MCF 10A (cell line): ENCODE results near the gene FAM120AOS. TPM values are rescaled to one million over a fixed set of nuclear protein-coding genes. Genes with fewer than 3 reads are reported as not detected.

Experiments
- BruUV-seq: library from RNA; stranded (reverse); fragments of 400-500 nt; replicated peaks from 2 replicates; lab custom pipeline; 2021; lab: Mats Ljungman, UMichigan
- CTCF ChIA-PET: fragments of 300-600 bp; sonication (Branson Sonifier 250); formaldehyde crosslinking; extraction: SDS; loops from one replicate; lab custom pipeline; 2021; ENCODE audit warnings: antibody characterized with exemption, inconsistent platforms; lab: Yijun Ruan, JAX
- POLR2A ChIA-PET: fragments of 300-600, 350-650 bp; sonication (Branson Sonifier 250); formaldehyde crosslinking; extraction: SDS; loops from one replicate; lab custom pipeline; 2020; ENCODE audit warnings: antibody characterized with exemption, inconsistent platforms; lab: Yijun Ruan, JAX
- DNase-seq: peaks from one replicate; pipeline ENCODE4 v3.0.0-alpha.2; 2018; ENCODE audit not compliant: unreplicated experiment
- H3K27ac Mint-ChIP-seq: one replicate; pipeline ENCODE4 v1.8.0; 2022; ENCODE audit warnings: mild to moderate bottlenecking, low read depth, mixed read lengths; ENCODE audit not compliant: unreplicated experiment
- H3K27me3 Mint-ChIP-seq: one replicate; pipeline ENCODE4 v1.8.0; 2022; ENCODE audit warnings: mixed read lengths; ENCODE audit not compliant: insufficient read depth, unreplicated experiment
- H3K36me3 Mint-ChIP-seq: one replicate; pipeline ENCODE4 v1.8.0; 2022; ENCODE audit warnings: mild to moderate bottlenecking, moderate library complexity, mixed read lengths; ENCODE audit not compliant: insufficient read depth, unreplicated experiment
- H3K4me1 Mint-ChIP-seq: one replicate; pipeline ENCODE4 v1.8.0; 2022; ENCODE audit warnings: mixed read lengths; ENCODE audit not compliant: insufficient read depth, unreplicated experiment
- H3K4me3 Mint-ChIP-seq: one replicate; pipeline ENCODE4 v1.8.0; 2022; ENCODE audit warnings: mild to moderate bottlenecking, moderate library complexity, mixed read lengths; ENCODE audit not compliant: unreplicated experiment
- H3K9me3 Mint-ChIP-seq: one replicate; pipeline ENCODE4 v1.8.0; 2022; ENCODE audit warnings: mixed read lengths; ENCODE audit not compliant: unreplicated experiment
- CTCF ChIP-seq: fragments of 200-600 bp; IDR thresholded peaks from one replicate; pipeline ENCODE4 v1.8.0; 2022; ENCODE audit warnings: antibody characterized with exemption, mild to moderate bottlenecking; ENCODE audit not compliant: unreplicated experiment
- intact Hi-C: fragments of 100-400 bp; cut with micrococcal nuclease; formaldehyde crosslinking; loops from 2 replicates; pipeline ENCODE4 v1.14.1; 2022
- total RNA-seq: library from RNA; stranded (reverse); gene quantifications from 2 replicates; pipeline ENCODE4 v1.2.3, GENCODE V29; 2022

Gene FAM120AOS
- total RNA-seq, 1 experiment from 2014 or later = 50.1 TPM

- no peak for TF ChIP-seq CTCF
- H3K9me3 Mint-ChIP-seq = no peaks in the 10 kb centered on the region
- H3K4me1 Mint-ChIP-seq = peaks cover 15% of the 10 kb centered on the region
- intact Hi-C loops = loop anchor here (5.0 kb wide), 1 partner anchor 71 kb away; no protein-coding TSS in a partner anchor
- peak within 1 kb of the TSS; percentile 93 for H3K27ac Mint-ChIP-seq
- H3K36me3 Mint-ChIP-seq = peaks cover 55% of the 10 kb centered on the region
- ChIA-PET POLR2A (interaction anchor here (0.7 to 5.3 kb wide), 21 partner anchors 9 to 912 kb away, joined by 3 to 93 read pairs (median 3); partner anchors contain the start of genes CARD19 and NINJ1), CTCF (interaction anchor here (0.7 to 1.1 kb wide), 4 partner anchors 20 to 128 kb away, joined by 3 to 6 read pairs (median 4); no protein-coding TSS in a partner anchor)
- no peaks in the 10 kb centered on the region for H3K27me3 Mint-ChIP-seq
- peak; percentile 79 for DNase-seq
- peak within 1 kb of the TSS; percentile 86 for H3K4me3 Mint-ChIP-seq
- BruUV-seq = no TSS peak
Measured at GRCh38 chr9:93450945-93451815, 2.2 kb downstream of the FAM120AOS start, which contains the start of gene FAM120A. Gene FAM120A (plus strand): TSS chr9:93451685. CDS start chr9:93451916, 231 bp downstream.

- intact Hi-C loops = no loop called here
- no peak for DNase-seq
- Mint-ChIP-seq H3K9me3 (no peaks in the 10 kb centered on the region), H3K36me3 (peaks cover 48% of the 10 kb centered on the region), H3K27me3 (no peaks in the 10 kb centered on the region), H3K27ac (no peak overlapping the region), H3K4me3 (no peak overlapping the region), H3K4me1 (no peaks in the 10 kb centered on the region)
- POLR2A ChIA-PET = interaction anchor here (0.5 to 0.6 kb wide), 2 partner anchors 113 to 328 kb away, joined by 3 read pairs; no protein-coding TSS in a partner anchor
- BruUV-seq = no TSS peak
- CTCF ChIA-PET = no interaction called here
- no peak for TF ChIP-seq CTCF
Measured at GRCh38 chr9:93447655-93448054, 5.7 kb downstream of the FAM120AOS start.

- no TSS peak for BruUV-seq
- TF ChIP-seq CTCF = no peak
Measured at GRCh38 chr9:93446073-93446472, 7.3 kb downstream of the FAM120AOS start.

More at GRCh38 chr9:93446073-93446472, 7.3 kb downstream of the FAM120AOS start:
- POLR2A ChIA-PET = no interaction called here
- H3K4me3 Mint-ChIP-seq = no peak overlapping the region
- H3K27me3 Mint-ChIP-seq = no peaks in the 10 kb centered on the region
- peaks cover 45% of the 10 kb centered on the region for H3K36me3 Mint-ChIP-seq
- no peak overlapping the region for H3K27ac Mint-ChIP-seq
- H3K9me3 Mint-ChIP-seq = no peaks in the 10 kb centered on the region
- CTCF ChIA-PET = interaction anchor here (0.6 to 0.7 kb wide), 2 partner anchors 120 to 144 kb away, joined by 3 to 4 read pairs; no protein-coding TSS in a partner anchor
- intact Hi-C loops = no loop called here
- no peaks in the 10 kb centered on the region for H3K4me1 Mint-ChIP-seq
- DNase-seq = no peak
